NCI-H1092 (cell line): ENCODE data around the gene PHYKPL.

Experiments used
- DNase-seq: peaks from one replicate; lab custom pipeline; 2025; lab: John Stamatoyannopoulos, UW

The PHYKPL gene

GRCh38 chr5:178223828-178224335 is 8.7 kb downstream of the PHYKPL start:
- no peak for DNase-seq

GRCh38 chr5:178223196-178223773 is 9.3 kb downstream of the PHYKPL start:
- no peak for DNase-seq

GRCh38 chr5:178222292-178222691 is 10.3 kb downstream of the PHYKPL start:
- DNase-seq, result no peak

GRCh38 chr5:178221853-178222252 is 10.7 kb downstream of the PHYKPL start:
- no peak for DNase-seq

GRCh38 chr5:178221282-178221681 is 11.3 kb downstream of the PHYKPL start:
- no peak for DNase-seq

GRCh38 chr5:178218827-178219226 is 13.8 kb downstream of the PHYKPL start:
- no peak for DNase-seq

GRCh38 chr5:178218237-178218776 is 14.3 kb downstream of the PHYKPL start:
- DNase-seq, result no peak

GRCh38 chr5:178216779-178217178 is 15.8 kb downstream of the PHYKPL start:
- no peak for DNase-seq

- DNase-seq, result no peak
Observed at GRCh38 chr5:178216088-178216534, 16.5 kb downstream of the PHYKPL start.

GRCh38 chr5:178215280-178216002 is 17.2 kb downstream of the PHYKPL start:
- DNase-seq, result no peak

- DNase-seq, result no peak
Observed at GRCh38 chr5:178214160-178214803, 18.3 kb downstream of the PHYKPL start.

GRCh38 chr5:178213748-178214151 is 18.9 kb downstream of the PHYKPL start:
- no peak for DNase-seq

GRCh38 chr5:178213003-178213461 is 19.6 kb downstream of the PHYKPL start:
- DNase-seq, result no peak

- no peak for DNase-seq
Observed at GRCh38 chr5:178212241-178213002, 20.2 kb downstream of the PHYKPL start.

GRCh38 chr5:178211095-178212048 is 21.2 kb downstream of the PHYKPL start:
- no peak for DNase-seq

- DNase-seq, result no peak
Observed at GRCh38 chr5:178210686-178211085, 21.9 kb downstream of the PHYKPL start.

GRCh38 chr5:178210073-178210535 is 22.5 kb downstream of the PHYKPL start:
- no peak for DNase-seq

- no peak for DNase-seq
Observed at GRCh38 chr5:178209334-178210072, 23.1 kb downstream of the PHYKPL start.

GRCh38 chr5:178208540-178209227 is 23.9 kb downstream of the PHYKPL start:
- no peak for DNase-seq
